ENCODE results near the gene SPATA31C2. TPM values are rescaled to one million over a fixed set of nuclear protein-coding genes. Genes with fewer than 3 reads are reported as not detected.
"Not testable (repeated sequence)": the region's sequence is repeated elsewhere in the genome, so short reads cannot be mapped to it uniquely, and the experiment has no call there.

The SPATA31C2 gene
- total RNA-seq, 2 donors from 2014 or later: not detected

- peak; percentile 15 for DNase-seq
- H3K9ac ChIP-seq (ENCODE audit: low read depth in 2 of 2, low read length in 2 of 2); intact Hi-C loops (cut with DNase I); H3K9me3 ChIP-seq; H3K27ac ChIP-seq; H3K4me1 ChIP-seq; H3K27me3 ChIP-seq; H3K4me3 ChIP-seq; H3K36me3 ChIP-seq: not testable (repeated sequence)
Measured at GRCh38 chr9:88113156-88114130, 24.8 kb downstream of the SPATA31C2 start.

- Histone ChIP-seq H3K27ac (no peak overlapping the region), H3K4me3 (no peak overlapping the region), H3K9me3 (no peaks in the 10 kb centered on the region), H3K4me1 (no peaks in the 10 kb centered on the region), H3K27me3 (no peaks in the 10 kb centered on the region), H3K9ac (ENCODE audit: low read depth in 2 of 2, low read length in 2 of 2) (no peak overlapping the region), H3K36me3 (no peaks in the 10 kb centered on the region)
- intact Hi-C loops (cut with DNase I): no loop called here
- TF ChIP-seq CTCF (IDR thresholded peaks at IDR 0.05): no peak
- DNase-seq: no peak
Measured at GRCh38 chr9:88110026-88110425, 28.2 kb downstream of the SPATA31C2 start.

- no peaks in the 10 kb centered on the region for H3K9me3 ChIP-seq
- no peak for DNase-seq
- no peak overlapping the region for H3K4me3 ChIP-seq
- H3K27ac ChIP-seq: no peak overlapping the region
- no peaks in the 10 kb centered on the region for H3K4me1 ChIP-seq
- no peak overlapping the region for H3K9ac ChIP-seq (ENCODE audit: low read depth in 2 of 2, low read length in 2 of 2)
- no peaks in the 10 kb centered on the region for H3K27me3 ChIP-seq
- intact Hi-C loops (cut with DNase I): no loop called here
- TF ChIP-seq CTCF (IDR thresholded peaks at IDR 0.05): no peak
- no peaks in the 10 kb centered on the region for H3K36me3 ChIP-seq
Measured at GRCh38 chr9:88108779-88109178, 29.5 kb downstream of the SPATA31C2 start.

GRCh38 chr9:88106492-88106891 is 31.8 kb downstream of the SPATA31C2 start:
- Histone ChIP-seq H3K4me1 (no peaks in the 10 kb centered on the region), H3K27me3 (no peaks in the 10 kb centered on the region), H3K9ac (ENCODE audit: low read depth in 2 of 2, low read length in 2 of 2) (no peak overlapping the region), H3K36me3 (no peaks in the 10 kb centered on the region), H3K27ac (no peak overlapping the region), H3K9me3 (no peaks in the 10 kb centered on the region), H3K4me3 (no peak overlapping the region)
- DNase-seq: peak; percentile 55
- intact Hi-C loops (cut with DNase I): no loop called here
- TF ChIP-seq CTCF (IDR thresholded peaks at IDR 0.05): peak; percentile 67

- H3K4me3 ChIP-seq: no peak overlapping the region
- intact Hi-C loops (cut with DNase I): no loop called here
- H3K27me3 ChIP-seq: no peaks in the 10 kb centered on the region
- no peak for DNase-seq
- no peaks in the 10 kb centered on the region for H3K36me3 ChIP-seq
- TF ChIP-seq CTCF (IDR thresholded peaks at IDR 0.05): no peak
- H3K9me3 ChIP-seq: no peaks in the 10 kb centered on the region
- peak overlapping the region in 1 of 2 donors; percentile 35 for H3K9ac ChIP-seq (ENCODE audit: low read depth in 2 of 2, low read length in 2 of 2)
- no peaks in the 10 kb centered on the region for H3K4me1 ChIP-seq
- H3K27ac ChIP-seq: no peak overlapping the region
Measured at GRCh38 chr9:88092797-88093331, 45.4 kb downstream of the SPATA31C2 start.

- Histone ChIP-seq H3K36me3 (no peaks in the 10 kb centered on the region), H3K27me3 (no peaks in the 10 kb centered on the region), H3K9me3 (no peaks in the 10 kb centered on the region), H3K9ac (ENCODE audit: low read depth in 2 of 2, low read length in 2 of 2) (no peak overlapping the region), H3K27ac (no peak overlapping the region), H3K4me3 (no peak overlapping the region), H3K4me1 (no peaks in the 10 kb centered on the region)
- DNase-seq: no peak
- intact Hi-C loops (cut with DNase I): no loop called here
- TF ChIP-seq CTCF (IDR thresholded peaks at IDR 0.05): no peak
Measured at GRCh38 chr9:88090151-88090581, 48.1 kb downstream of the SPATA31C2 start.

Measured in colonic mucosa (tissue), 4 donors.